GM12878 (cell line): Measurements from ENCODE around the gene ARHGDIA. TPM values are rescaled to one million over a fixed set of nuclear protein-coding genes. Genes with fewer than 3 reads are reported as not detected.

Experiments used
- CREB1 ChIP-seq: IDR thresholded peaks from 2 replicates; pipeline ENCODE4 v1.6.1; 2012; ENCODE audit warnings: low read depth, mild to moderate bottlenecking, inconsistent platforms
- ESRRA ChIP-seq: IDR thresholded peaks from 2 replicates; pipeline ENCODE4 v1.6.1; 2012; ENCODE audit warnings: mild to moderate bottlenecking, low read length, improper control_type of control experiment
- KDM1A ChIP-seq: fragments of 200-600 bp; sonication (generic); IDR thresholded peaks from 2 replicates; pipeline ENCODE4 v1.6.1; 2016; ENCODE audit warnings: borderline replicate concordance
- NFYA ChIP-seq: IDR thresholded peaks from 2 replicates; pipeline ENCODE4 v1.6.1; 2011; ENCODE audit warnings: low read depth, mild to moderate bottlenecking, low read length, improper control_type of control experiment, borderline replicate concordance
- NKRF ChIP-seq: fragments of 450-650 bp; conservative IDR thresholded peaks from 2 replicates; pipeline ENCODE4 v1.6.1; 2017; ENCODE audit warnings: mild to moderate bottlenecking, moderate library complexity
- NRF1 ChIP-seq: conservative IDR thresholded peaks from 2 replicates; pipeline ENCODE4 v1.6.1; 2011; ENCODE audit warnings: mild to moderate bottlenecking, low read depth, low read length, improper control_type of control experiment
- POLR2AphosphoS2 ChIP-seq: IDR thresholded peaks from 2 replicates; pipeline ENCODE4 v1.6.1; 2011; ENCODE audit warnings: low read depth, mild to moderate bottlenecking, low read length, improper control_type of control experiment, moderate library complexity
- RB1 ChIP-seq: fragments of 450-650 bp; formaldehyde crosslinking; IDR thresholded peaks from 2 replicates; pipeline ENCODE4 v1.6.1; 2017; ENCODE audit warnings: mild to moderate bottlenecking, borderline replicate concordance
- SKIL ChIP-seq: fragments of 450-650 bp; IDR thresholded peaks from 2 replicates; pipeline ENCODE4 v1.6.1; 2017; ENCODE audit warnings: mild to moderate bottlenecking, low read depth, inconsistent platforms; ENCODE audit not compliant: poor library complexity, severe bottlenecking
- SP1 ChIP-seq: IDR thresholded peaks from one replicate; pipeline ENCODE4 v1.6.1; 2011; ENCODE audit warnings: low read depth, low read length
- SREBF2 ChIP-seq: IDR thresholded peaks from 2 replicates; pipeline ENCODE4 v1.6.1; 2012; ENCODE audit warnings: mild to moderate bottlenecking, low read length
- SUZ12 ChIP-seq: fragments of 200-600 bp; sonication (generic); IDR thresholded peaks from one replicate; pipeline ENCODE4 v1.6.1; 2018; ENCODE audit warnings: antibody characterized with exemption, mild to moderate bottlenecking; ENCODE audit not compliant: unreplicated experiment
- USF1 ChIP-seq: IDR thresholded peaks from 2 replicates; pipeline ENCODE4 v1.6.1; 2011; ENCODE audit warnings: borderline replicate concordance, low read depth, mild to moderate bottlenecking, moderate library complexity, mixed read lengths, low read length; ENCODE audit not compliant: insufficient read depth; ENCODE audit errors: extremely low read length
- ZBTB4 ChIP-seq: fragments of 450-650 bp; formaldehyde crosslinking; IDR thresholded peaks from 2 replicates; pipeline ENCODE4 v1.4.0; 2022; ENCODE audit warnings: mild to moderate bottlenecking, moderate library complexity
- ZBTB40 ChIP-seq: fragments of 450-650 bp; IDR thresholded peaks from 2 replicates; pipeline ENCODE4 v1.6.1; 2016; ENCODE audit warnings: mild to moderate bottlenecking, moderate library complexity, borderline replicate concordance
- ZNF207 ChIP-seq: fragments of 450-650 bp; IDR thresholded peaks from 2 replicates; pipeline ENCODE4 v1.6.1; 2014; ENCODE audit warnings: antibody characterized with exemption, mild to moderate bottlenecking, borderline replicate concordance
- polyA plus RNA-seq, 11 experiments: library from polyadenylated mRNA; depleted of rRNA in 4 of 11; unstranded in 6 of 11; stranded (reverse) in 5 of 11; fragments of >200 nt; fragmentation: Nextera tagmentation in 4 of 11; fragmentation: Illumina TruSeq in 1 of 11; extraction: Ambion mirVana in 4 of 11; extraction: Trizol in 1 of 11; gene quantifications; 1 replicate in 1 of 11; 2 replicates in 10 of 11; pipeline versions ENCODE4 v1.2.1 to v1.2.3, GENCODE V29; 2011 to 2016; ENCODE audit warnings: inconsistent platforms in 2 of 11, missing spikeins in 2 of 11, low read depth in 1 of 11
- total RNA-seq, 4 experiments: library from RNA; depleted of rRNA in 3 of 4; stranded (reverse); fragments of >200 nt in 3 of 4; fragmentation: Illumina TruSeq in 1 of 4; extraction: Trizol in 1 of 4; gene quantifications; 2 replicates each; pipeline versions ENCODE4 v1.2.1 to v1.2.3, GENCODE V29; 2013 to 2021

ARHGDIA gene
- total and polyA plus RNA-seq, 10 of the 15 experiments (the other 5 are each of a cell fraction or from before 2014, with no cell fraction given), result 17.9 to 552 (median 169) TPM

GRCh38 chr17:81917565-81918332, 46.6 kb upstream of the ARHGDIA start, which contains the start of gene SIRT7 (continued):
- TF ChIP-seq NKRF (peak; percentile 97), ZNF207 (no peak), SP1 (no peak), RB1 (0 out of 2 replicates have a peak, but pooled peaks have one; percentile 54), USF1 (no peak), ESRRA (no peak), ZBTB4 (CRISPR knock-in tag) (no peak), KDM1A (no peak), SKIL (no peak), ZBTB40 (no peak), NRF1 (peak; percentile 67), POLR2AphosphoS2 (peak; percentile 91), SREBF2 (no peak), CREB1 (no peak), SUZ12 (no peak), NFYA (no peak)
